ENCODE measurements around the gene PBRM1.

The PBRM1 gene

GRCh38 chr3:52525680-52526561 is 159.8 kb downstream of the PBRM1 start:
- in situ Hi-C loops (cut with MboI; ENCODE audit: low sequenced_read_pairs), result no loop called here

GRCh38 chr3:52524752-52525679 is 160.7 kb downstream of the PBRM1 start:
- in situ Hi-C loops (cut with MboI; ENCODE audit: low sequenced_read_pairs), result no loop called here

- in situ Hi-C loops (cut with MboI; ENCODE audit: low sequenced_read_pairs), result no loop called here
Observed at GRCh38 chr3:52524258-52524751, 161.4 kb downstream of the PBRM1 start.

- in situ Hi-C loops (cut with MboI; ENCODE audit: low sequenced_read_pairs), result no loop called here
Observed at GRCh38 chr3:52523386-52524257, 162.1 kb downstream of the PBRM1 start.

GRCh38 chr3:52522651-52523251 is 163.0 kb downstream of the PBRM1 start:
- in situ Hi-C loops (cut with MboI; ENCODE audit: low sequenced_read_pairs), result no loop called here

- in situ Hi-C loops (cut with MboI; ENCODE audit: low sequenced_read_pairs), result no loop called here
Observed at GRCh38 chr3:52521881-52522650, 163.6 kb downstream of the PBRM1 start.

- in situ Hi-C loops (cut with MboI; ENCODE audit: low sequenced_read_pairs), result no loop called here
Observed at GRCh38 chr3:52521488-52521824, 164.3 kb downstream of the PBRM1 start.

- in situ Hi-C loops (cut with MboI; ENCODE audit: low sequenced_read_pairs), result no loop called here
Observed at GRCh38 chr3:52520716-52521487, 164.8 kb downstream of the PBRM1 start.

GRCh38 chr3:52520141-52520667 is 165.5 kb downstream of the PBRM1 start:
- in situ Hi-C loops (cut with MboI; ENCODE audit: low sequenced_read_pairs), result no loop called here

- in situ Hi-C loops (cut with MboI; ENCODE audit: low sequenced_read_pairs), result no loop called here
Observed at GRCh38 chr3:52519445-52520140, 166.1 kb downstream of the PBRM1 start.

GRCh38 chr3:52518723-52519444 is 166.8 kb downstream of the PBRM1 start:
- in situ Hi-C loops (cut with MboI; ENCODE audit: low sequenced_read_pairs), result no loop called here

GRCh38 chr3:52517796-52518722 is 167.7 kb downstream of the PBRM1 start:
- in situ Hi-C loops (cut with MboI; ENCODE audit: low sequenced_read_pairs), result no loop called here

- in situ Hi-C loops (cut with MboI; ENCODE audit: low sequenced_read_pairs), result no loop called here
Observed at GRCh38 chr3:52516509-52517195, 169.1 kb downstream of the PBRM1 start.

- in situ Hi-C loops (cut with MboI; ENCODE audit: low sequenced_read_pairs), result no loop called here
Observed at GRCh38 chr3:52515192-52515591, 170.5 kb downstream of the PBRM1 start.

GRCh38 chr3:52514576-52514975 is 171.1 kb downstream of the PBRM1 start:
- in situ Hi-C loops (cut with MboI; ENCODE audit: low sequenced_read_pairs), result no loop called here

- in situ Hi-C loops (cut with MboI; ENCODE audit: low sequenced_read_pairs), result no loop called here
Observed at GRCh38 chr3:52513281-52513680, 172.4 kb downstream of the PBRM1 start.

Measured in HL-60/S4 treated with retinoic acid at 250 ng/mL for 4 days and 3 days (cell line).